Loucy (cell line): ENCODE data around the gene KLK8.

Experiments used
- H2AFZ ChIP-seq: fragments of 200-600 bp; sonication (generic); 2 replicates; pipeline ENCODE4 v1.6.0; 2016; ENCODE audit warnings: antibody characterized with exemption, mild to moderate bottlenecking, low read length, moderate library complexity
- H3F3A ChIP-seq: fragments of 200-600 bp; 2 replicates; pipeline ENCODE4 v1.6.0; 2016; ENCODE audit warnings: antibody characterized with exemption, low read depth, mild to moderate bottlenecking
- H3K27me3 ChIP-seq: fragments of 200-600 bp; sonication (generic); 2 replicates; pipeline ENCODE4 v1.6.1; 2014; ENCODE audit warnings: low read length, mild to moderate bottlenecking; ENCODE audit not compliant: insufficient read depth, poor library complexity, severe bottlenecking
- H3K36me3 ChIP-seq: fragments of 200-600 bp; sonication (generic); 2 replicates; pipeline ENCODE4 v1.6.1; 2016; ENCODE audit warnings: low read length; ENCODE audit not compliant: insufficient read depth
- H3K4me1 ChIP-seq: fragments of 200-600 bp; sonication (generic); 2 replicates; pipeline ENCODE4 v1.5.1; 2014; ENCODE audit warnings: low read length, mild to moderate bottlenecking; ENCODE audit not compliant: insufficient read depth, poor library complexity, severe bottlenecking
- H3K4me2 ChIP-seq: fragments of 200-600 bp; sonication (generic); 2 replicates; pipeline ENCODE4 v1.6.0; 2014; ENCODE audit warnings: antibody characterized with exemption, low read length, low read depth, mild to moderate bottlenecking; ENCODE audit not compliant: poor library complexity, severe bottlenecking
- H3K4me3 ChIP-seq: fragments of 200-600 bp; sonication (generic); 2 replicates; pipeline ENCODE4 v1.5.1; 2014; ENCODE audit warnings: low read length, mild to moderate bottlenecking, mixed read lengths; ENCODE audit not compliant: poor library complexity, severe bottlenecking
- H3K79me2 ChIP-seq: fragments of 200-600 bp; sonication (generic); 2 replicates; pipeline ENCODE4 v1.6.1; 2014; ENCODE audit warnings: low read length; ENCODE audit not compliant: insufficient read depth
- H3K9ac ChIP-seq: fragments of 200-600 bp; sonication (generic); 2 replicates; pipeline ENCODE4 v1.6.0; 2014; ENCODE audit warnings: mild to moderate bottlenecking, low read depth, low read length, moderate library complexity; ENCODE audit not compliant: poor library complexity, severe bottlenecking
- H3K9me2 ChIP-seq: fragments of 200-600 bp; sonication (generic); replicated peaks from 2 replicates; pipeline ENCODE4 v1.6.1; 2016; ENCODE audit warnings: low read depth, low read length, mixed read lengths
- H3K9me3 ChIP-seq: fragments of 200-600 bp; sonication (generic); 2 replicates; pipeline ENCODE4 v1.6.1; 2014; ENCODE audit warnings: mild to moderate bottlenecking, antibody characterized with exemption, low read length, low read depth; ENCODE audit not compliant: insufficient read depth
- H4K20me1 ChIP-seq: fragments of 200-600 bp; sonication (generic); 2 replicates; pipeline ENCODE4 v1.6.0; 2014; ENCODE audit warnings: antibody characterized with exemption, low read length, mild to moderate bottlenecking; ENCODE audit not compliant: insufficient read depth, poor library complexity, severe bottlenecking
- EZH2phosphoT487 ChIP-seq: fragments of 200-600 bp; IDR thresholded peaks from 2 replicates; pipeline ENCODE4 v1.6.1; 2018; ENCODE audit warnings: antibody characterized with exemption, mild to moderate bottlenecking, moderate library complexity, borderline replicate concordance
- TF ChIP-seq, protein P1 (sequence below): fragments of 200-600 bp; sonication (generic); conservative IDR thresholded peaks from 2 replicates; pipeline ENCODE4 v1.5.1; 2014; ENCODE audit warnings: mild to moderate bottlenecking, antibody characterized with exemption, low read length

The KLK8 gene

DNA sequence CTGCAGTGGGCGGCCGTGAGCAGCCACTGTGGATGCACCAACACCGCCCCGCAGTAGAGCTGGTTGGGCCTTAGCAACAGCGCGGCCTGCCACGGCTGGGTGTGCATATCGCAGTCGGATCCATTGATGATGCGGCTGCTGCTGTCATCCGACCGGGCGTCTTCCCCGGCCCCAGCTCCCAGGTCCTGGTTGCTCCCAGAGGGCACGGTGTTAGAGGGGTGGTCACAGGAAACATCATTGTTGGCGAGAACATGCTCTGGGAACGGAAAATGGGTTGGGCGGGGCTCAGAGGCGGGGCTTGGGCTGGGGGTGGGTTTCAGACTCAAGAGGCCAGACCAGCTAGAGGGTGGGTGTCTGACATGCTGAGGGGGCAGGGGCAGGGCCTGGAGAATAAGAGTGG lies 51.5 kb downstream of the KLK8 start:
- no peak for TF ChIP-seq EZH2phosphoT487
- TF ChIP-seq, protein P1, sequence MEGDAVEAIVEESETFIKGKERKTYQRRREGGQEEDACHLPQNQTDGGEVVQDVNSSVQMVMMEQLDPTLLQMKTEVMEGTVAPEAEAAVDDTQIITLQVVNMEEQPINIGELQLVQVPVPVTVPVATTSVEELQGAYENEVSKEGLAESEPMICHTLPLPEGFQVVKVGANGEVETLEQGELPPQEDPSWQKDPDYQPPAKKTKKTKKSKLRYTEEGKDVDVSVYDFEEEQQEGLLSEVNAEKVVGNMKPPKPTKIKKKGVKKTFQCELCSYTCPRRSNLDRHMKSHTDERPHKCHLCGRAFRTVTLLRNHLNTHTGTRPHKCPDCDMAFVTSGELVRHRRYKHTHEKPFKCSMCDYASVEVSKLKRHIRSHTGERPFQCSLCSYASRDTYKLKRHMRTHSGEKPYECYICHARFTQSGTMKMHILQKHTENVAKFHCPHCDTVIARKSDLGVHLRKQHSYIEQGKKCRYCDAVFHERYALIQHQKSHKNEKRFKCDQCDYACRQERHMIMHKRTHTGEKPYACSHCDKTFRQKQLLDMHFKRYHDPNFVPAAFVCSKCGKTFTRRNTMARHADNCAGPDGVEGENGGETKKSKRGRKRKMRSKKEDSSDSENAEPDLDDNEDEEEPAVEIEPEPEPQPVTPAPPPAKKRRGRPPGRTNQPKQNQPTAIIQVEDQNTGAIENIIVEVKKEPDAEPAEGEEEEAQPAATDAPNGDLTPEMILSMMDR: no peak
- no peaks in the 10 kb centered on the region; the same call in 1 of the 2 replicates for H3K9me3 ChIP-seq
- no peaks in the 10 kb centered on the region for H3K27me3 ChIP-seq
- H3K36me3 ChIP-seq: no peaks in the 10 kb centered on the region
- H3K4me1 ChIP-seq: no peaks in the 10 kb centered on the region
- H2AFZ ChIP-seq: no peak overlapping the region
- H4K20me1 ChIP-seq: no peaks in the 10 kb centered on the region
- H3K4me2 ChIP-seq: no peak overlapping the region
- H3K79me2 ChIP-seq: no peaks in the 10 kb centered on the region
- H3F3A ChIP-seq: no peaks in the 10 kb centered on the region
- H3K9ac ChIP-seq: no peak overlapping the region
- H3K9me2 ChIP-seq: no peaks in the 10 kb centered on the region
- no peak overlapping the region for H3K4me3 ChIP-seq

DNA sequence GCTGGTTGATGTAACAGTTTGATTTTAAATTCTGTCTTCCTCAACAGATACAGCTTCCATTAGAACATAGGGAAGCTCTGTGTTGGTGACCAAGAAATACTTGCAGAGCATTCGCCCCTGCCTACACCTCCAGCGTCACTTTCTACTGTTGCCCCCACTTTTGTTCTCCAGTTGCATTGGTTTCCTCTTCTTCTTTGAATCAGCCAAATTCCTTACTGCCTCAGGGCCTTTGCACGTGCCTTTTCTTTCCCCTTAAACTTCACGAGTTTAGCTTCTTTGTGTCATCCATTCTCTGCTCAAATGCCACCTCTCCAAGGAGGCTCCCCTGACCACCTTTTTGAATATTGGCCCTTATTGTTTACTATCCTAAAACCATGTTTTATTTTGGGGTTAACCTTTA lies 54.3 kb downstream of the KLK8 start:
- H3K4me3 ChIP-seq: no peak overlapping the region
- H3K9me3 ChIP-seq: no peaks in the 10 kb centered on the region
- no peaks in the 10 kb centered on the region for H4K20me1 ChIP-seq
- no peak overlapping the region for H2AFZ ChIP-seq
- no peaks in the 10 kb centered on the region for H3K27me3 ChIP-seq
- no peak overlapping the region for H3K9ac ChIP-seq
- no peaks in the 10 kb centered on the region for H3K79me2 ChIP-seq
- no peaks in the 10 kb centered on the region for H3K36me3 ChIP-seq
- H3K9me2 ChIP-seq: no peaks in the 10 kb centered on the region
- no peaks in the 10 kb centered on the region for H3K4me1 ChIP-seq
- no peaks in the 10 kb centered on the region for H3F3A ChIP-seq
- H3K4me2 ChIP-seq: no peak overlapping the region
- no peak for TF ChIP-seq EZH2phosphoT487
- TF ChIP-seq, protein P1: no peak
